GM18951 (cell line): ENCODE measurements around the gene SERINC5.
"Not testable (repeated sequence)": the region's sequence is repeated elsewhere in the genome, so short reads cannot be mapped to it uniquely, and the experiment has no call there.

Experiments used
- POLR2A ChIP-seq: IDR thresholded peaks from 4 replicates; pipeline ENCODE4 v1.6.1; 2011; ENCODE audit warnings: mild to moderate bottlenecking; ENCODE audit not compliant: insufficient read length, insufficient read depth; ENCODE audit errors: extremely low read depth
- in situ Hi-C: fragments of 300-500 bp; cut with MboI; formaldehyde crosslinking; loops from one replicate; pipeline ENCODE4 v1.12.0; 2022; ENCODE audit warnings: low sequenced_read_pairs, mixed read lengths, inconsistent platforms; ENCODE audit not compliant: unreplicated experiment

The SERINC5 gene

GRCh38 chr5:80193401-80193800 is 62.4 kb downstream of the SERINC5 start:
- in situ Hi-C loops = no loop called here
- TF ChIP-seq POLR2A = no peak

GRCh38 chr5:80192507-80193241 is 63.2 kb downstream of the SERINC5 start:
- TF ChIP-seq POLR2A = no peak
- in situ Hi-C loops = no loop called here

GRCh38 chr5:80191991-80192398 is 63.9 kb downstream of the SERINC5 start:
- no peak for TF ChIP-seq POLR2A

GRCh38 chr5:80191397-80191796 is 64.5 kb downstream of the SERINC5 start:
- in situ Hi-C loops = no loop called here
- TF ChIP-seq POLR2A = no peak

More at GRCh38 chr5:80191991-80192398, 63.9 kb downstream of the SERINC5 start:
- in situ Hi-C loops = no loop called here

GRCh38 chr5:80190960-80191359 is 64.9 kb downstream of the SERINC5 start:
- in situ Hi-C loops = no loop called here
- no peak for TF ChIP-seq POLR2A

GRCh38 chr5:80189701-80190100 is 66.1 kb downstream of the SERINC5 start:
- no peak for TF ChIP-seq POLR2A
- in situ Hi-C loops = no loop called here

- in situ Hi-C loops = no loop called here
- TF ChIP-seq POLR2A = no peak
Observed at GRCh38 chr5:80189201-80189600, 66.6 kb downstream of the SERINC5 start.

- in situ Hi-C loops = no loop called here
- TF ChIP-seq POLR2A = no peak
Observed at GRCh38 chr5:80187421-80188090, 68.3 kb downstream of the SERINC5 start.

- in situ Hi-C loops = not testable (repeated sequence)
Observed at GRCh38 chr5:80185535-80185934, 70.3 kb downstream of the SERINC5 start.

- no peak for TF ChIP-seq POLR2A
- in situ Hi-C loops = no loop called here
Observed at GRCh38 chr5:80185095-80185494, 70.8 kb downstream of the SERINC5 start.

GRCh38 chr5:80184235-80185023 is 71.4 kb downstream of the SERINC5 start:
- TF ChIP-seq POLR2A = no peak

GRCh38 chr5:80183728-80184234 is 72.1 kb downstream of the SERINC5 start:
- in situ Hi-C loops = not testable (repeated sequence)

More at GRCh38 chr5:80184235-80185023, 71.4 kb downstream of the SERINC5 start:
- in situ Hi-C loops = no loop called here

- in situ Hi-C loops = no loop called here
- no peak for TF ChIP-seq POLR2A
Observed at GRCh38 chr5:80182809-80183580, 72.9 kb downstream of the SERINC5 start.
